HCT116 (cell line): ENCODE measurements around the gene HIVEP3. TPM values are rescaled to one million over a fixed set of nuclear protein-coding genes. Genes with fewer than 3 reads are reported as not detected.

Source experiments
- ATAC-seq: fragments of 200-7000 bp; cut with Tn5 transposase; 2 replicates; pipeline ENCODE4 v1.9.1; 2020; ENCODE audit warnings: mild to moderate bottlenecking, moderate library complexity
- BruUV-seq: library from RNA; stranded (reverse); fragments of 400-500 nt; replicated peaks from 2 replicates; lab custom pipeline; 2021; lab: Mats Ljungman, UMichigan
- CTCF ChIA-PET: fragments of 300-600 bp; sonication (Branson Sonifier 250); formaldehyde crosslinking; loops from one replicate; lab custom pipeline; 2021; ENCODE audit warnings: antibody characterized with exemption; lab: Charles Lee
- POLR2A ChIA-PET: fragments of 300-600, 350-600 bp; sonication (Branson Sonifier 250); formaldehyde crosslinking; loops from one replicate; lab custom pipeline; 2021; ENCODE audit warnings: antibody characterized with exemption; lab: Charles Lee
- RAD21 ChIA-PET, 2 experiments: fragments of 300-600 bp; sonication (Branson Sonifier 250); formaldehyde crosslinking; loops; one replicate each; lab custom pipeline; 2023; ENCODE audit warnings: low total read pairs in 2 of 2; ENCODE audit not compliant: uncharacterized antibody in 2 of 2, unreplicated experiment in 2 of 2, low non-redundant PET in 1 of 2; lab: Charles Lee
- DNase-seq: peaks from one replicate; pipeline ENCODE4 v3.0.0-alpha.2; 2010; ENCODE audit warnings: low read depth, low spot score
- H2AFZ ChIP-seq: fragments of 200-600 bp; shearing (Covaris generic), sonication (generic); 2 replicates; pipeline ENCODE4 v1.6.1; 2017; ENCODE audit warnings: low read depth, mixed run types, mixed read lengths, antibody characterized with exemption, low read length; ENCODE audit not compliant: poor library complexity, severe bottlenecking
- H3K27ac ChIP-seq: 2 replicates; pipeline ENCODE4 v1.5.1; 2012; ENCODE audit warnings: low read depth, low read length
- H3K27me3 ChIP-seq: fragments of 200-600 bp; sonication (generic); 2 replicates; pipeline ENCODE4 v1.6.1; 2016; ENCODE audit warnings: mixed run types, low read length, mixed read lengths; ENCODE audit not compliant: insufficient read depth
- H3K36me3 ChIP-seq, 2 experiments: fragments of 200-500 bp in 1 of 2; fragments of 200-600 bp in 1 of 2; sonication (Bioruptor generic) in 1 of 2; sonication (generic) in 1 of 2; 2 replicates each; pipeline versions ENCODE4 v1.5.1 to v1.6.1; 2014 to 2016; ENCODE audit warnings: low read length in 2 of 2, inconsistent platforms in 1 of 2, mixed read lengths in 1 of 2, mixed run types in 1 of 2; ENCODE audit not compliant: insufficient read depth in 2 of 2, control insufficient read depth in 1 of 2
- H3K4me1 ChIP-seq, 2 experiments: fragments of 200-600 bp in 1 of 2; sonication (generic) in 1 of 2; 2 replicates each; pipeline versions ENCODE4 v1.5.1 to v1.6.1; 2012 to 2017; ENCODE audit warnings: low read length in 2 of 2, inconsistent platforms in 1 of 2, mild to moderate bottlenecking in 1 of 2, mixed read lengths in 1 of 2, mixed run types in 1 of 2, moderate library complexity in 1 of 2; ENCODE audit not compliant: insufficient read depth in 2 of 2, control insufficient read depth in 1 of 2
- H3K4me2 ChIP-seq: fragments of 200-600 bp; sonication (generic); 2 replicates; pipeline ENCODE4 v1.6.1; 2017; ENCODE audit warnings: mixed run types, low read length, mixed read lengths
- H3K4me3 ChIP-seq, 2 experiments: fragments of 200-600 bp in 1 of 2; sonication (generic) in 1 of 2; replicated peaks in 1 of 2; 2 replicates each; pipeline ENCODE4 v1.5.1; 2011 to 2016; ENCODE audit warnings: low read length in 2 of 2, control low read depth in 1 of 2, low read depth in 1 of 2, mild to moderate bottlenecking in 1 of 2, mixed read lengths in 1 of 2, mixed run types in 1 of 2
- H3K79me2 ChIP-seq: fragments of 200-600 bp; sonication (generic); 2 replicates; pipeline ENCODE4 v1.6.1; 2017; ENCODE audit warnings: mild to moderate bottlenecking, mixed run types, low read length, moderate library complexity, mixed read lengths; ENCODE audit not compliant: insufficient read depth
- H3K9ac ChIP-seq: fragments of 200-600 bp; sonication (generic); 2 replicates; pipeline ENCODE4 v1.6.1; 2016; ENCODE audit warnings: low read length, mixed read lengths
- H3K9me2 ChIP-seq: fragments of 200-600 bp; sonication (generic), shearing (Covaris generic); 2 replicates; pipeline ENCODE4 v1.6.1; 2017; ENCODE audit warnings: mixed run types, mild to moderate bottlenecking, moderate library complexity; ENCODE audit not compliant: insufficient read depth
- H3K9me3 ChIP-seq, 2 experiments: fragments of 200-500 bp in 1 of 2; fragments of 200-600 bp in 1 of 2; sonication (Bioruptor generic) in 1 of 2; sonication (generic) in 1 of 2; 2 replicates each; pipeline ENCODE4 v1.6.1; 2014 to 2017; ENCODE audit warnings: low read length in 2 of 2, mixed read lengths in 2 of 2, inconsistent platforms in 1 of 2, low read depth in 1 of 2, mild to moderate bottlenecking in 1 of 2, mixed run types in 1 of 2, moderate library complexity in 1 of 2; ENCODE audit not compliant: control insufficient read depth in 1 of 2, insufficient read depth in 1 of 2
- H4K20me1 ChIP-seq: fragments of 200-600 bp; sonication (generic), shearing (Covaris generic); 2 replicates; pipeline ENCODE4 v1.6.1; 2017; ENCODE audit warnings: mixed run types, mild to moderate bottlenecking, moderate library complexity; ENCODE audit not compliant: insufficient read depth
- ATF3 ChIP-seq: IDR thresholded peaks from 2 replicates; pipeline ENCODE4 v1.6.1; 2012
- EGR1 ChIP-seq: IDR thresholded peaks from 2 replicates; pipeline ENCODE4 v1.6.1; 2012; ENCODE audit warnings: low read depth
- ELF1 ChIP-seq: IDR thresholded peaks from 2 replicates; pipeline ENCODE4 v1.6.1; 2012; ENCODE audit warnings: low read depth, borderline replicate concordance
- EZH2 ChIP-seq: fragments of 200-600 bp; sonication (generic); IDR thresholded peaks from 2 replicates; pipeline ENCODE4 v1.6.1; 2017; ENCODE audit warnings: antibody characterized with exemption, mixed run types
- EZH2phosphoT487 ChIP-seq: fragments of 200-600 bp; IDR thresholded peaks from 2 replicates; pipeline ENCODE4 v1.6.1; 2018; ENCODE audit warnings: antibody characterized with exemption, borderline replicate concordance
- POLR2A ChIP-seq: IDR thresholded peaks from 2 replicates; pipeline ENCODE4 v1.7.0; 2011; ENCODE audit warnings: borderline replicate concordance; ENCODE audit not compliant: insufficient read depth, insufficient read length; ENCODE audit errors: extremely low read depth
- REST ChIP-seq: IDR thresholded peaks from 2 replicates; pipeline ENCODE4 v1.6.1; 2012; ENCODE audit warnings: low read depth
- SRF ChIP-seq: IDR thresholded peaks from 2 replicates; pipeline ENCODE4 v1.6.1; 2012; ENCODE audit warnings: low read depth
- YY1 ChIP-seq: IDR thresholded peaks from 2 replicates; pipeline ENCODE4 v1.6.1; 2011; ENCODE audit warnings: low read length, low read depth, moderate library complexity, mild to moderate bottlenecking; ENCODE audit not compliant: insufficient replicate concordance; ENCODE audit errors: extremely low read depth
- ZBTB33 ChIP-seq: IDR thresholded peaks from 2 replicates; pipeline ENCODE4 v1.6.1; 2011; ENCODE audit warnings: mild to moderate bottlenecking, low read length, moderate library complexity; ENCODE audit not compliant: insufficient replicate concordance; ENCODE audit errors: extremely low read depth
- ZFX ChIP-seq: fragments of 450-650 bp; IDR thresholded peaks from 2 replicates; pipeline ENCODE4 v1.6.1; 2017
- ZNF274 ChIP-seq: fragments of 200-500 bp; sonication (Bioruptor generic); IDR thresholded peaks from 2 replicates; pipeline ENCODE4 v1.6.1; 2014; ENCODE audit warnings: mild to moderate bottlenecking, low read depth, low read length, inconsistent platforms
- intact Hi-C: fragments of 100-400 bp; cut with micrococcal nuclease; formaldehyde crosslinking; loops from 2 replicates; pipeline ENCODE4 v1.10.0; 2022
- total RNA-seq: library from RNA; stranded (reverse); gene quantifications from one replicate; pipeline ENCODE4 v1.2.1, GENCODE V29; 2021; ENCODE audit not compliant: unreplicated experiment

HIVEP3 gene
- total RNA-seq, 1 experiment from 2014 or later = 7.1 TPM

GRCh38 chr1:41705798-41706197 is 212.9 kb downstream of the HIVEP3 start:
- Histone ChIP-seq H3K27ac (no peak overlapping the region), H3K9ac (no peak overlapping the region), H3K27me3 (no peaks in the 10 kb centered on the region), H4K20me1 (no peaks in the 10 kb centered on the region), H2AFZ (no peak overlapping the region), H3K4me1 (peaks cover 0 to 4% of the 10 kb centered on the region in 2 experiments; a peak in 1 of 4 replicates), H3K36me3 (no peaks in the 10 kb centered on the region), H3K4me3 (no peak overlapping the region), H3K4me2 (no peak overlapping the region), H3K9me2 (no peaks in the 10 kb centered on the region), H3K79me2 (no peaks in the 10 kb centered on the region), H3K9me3 (no peaks in the 10 kb centered on the region)
- POLR2A ChIA-PET = no interaction called here
- ATAC-seq (no peak), DNase-seq (no peak)
- RAD21 ChIA-PET = no interaction called here
- BruUV-seq = no TSS peak
- CTCF ChIA-PET = no interaction called here
- intact Hi-C loops = no loop called here
- no peak for TF ChIP-seq ZNF274
- no peak for TF ChIP-seq EZH2
- no peak for TF ChIP-seq ZBTB33
- no peak for TF ChIP-seq REST
- TF ChIP-seq ATF3 = no peak
- TF ChIP-seq YY1 = no peak
- no peak for TF ChIP-seq POLR2A
- TF ChIP-seq EGR1 = no peak
- TF ChIP-seq ZFX = no peak
- TF ChIP-seq ELF1 = no peak
- TF ChIP-seq EZH2phosphoT487 = no peak
- no peak for TF ChIP-seq SRF
